B cell (primary cell): Measurements from ENCODE around the gene NSD1. TPM values are rescaled to one million over a fixed set of nuclear protein-coding genes. Genes with fewer than 3 reads are reported as not detected.

Experiments
- ATAC-seq: fragments of 200-7000 bp; cut with Tn5 transposase; one replicate; pipeline ENCODE4 v1.10.0; 2021; ENCODE audit warnings: low read depth, mild to moderate bottlenecking, moderate number of reproducible peaks, moderate library complexity
- CTCF ChIA-PET: fragments of 350-600 bp; sonication (Branson Sonifier 250); formaldehyde crosslinking; loops from one replicate; lab custom pipeline; 2021; ENCODE audit warnings: antibody characterized with exemption, inconsistent platforms; lab: Charles Lee
- POLR2A ChIA-PET: fragments of 350-600 bp; sonication (Branson Sonifier 250); formaldehyde crosslinking; loops from one replicate; lab custom pipeline; 2021; ENCODE audit warnings: antibody characterized with exemption; lab: Charles Lee
- DNase-seq: peaks from one replicate; pipeline ENCODE4 v3.0.0; 2013
- H2AFZ ChIP-seq: 2 replicates; pipeline ENCODE4 v1.6.1; 2012; ENCODE audit warnings: mild to moderate bottlenecking, low read depth, low read length; ENCODE audit not compliant: insufficient read depth, poor library complexity, severe bottlenecking
- H3K27ac ChIP-seq, 2 donors: 1 replicate in 1 of 2; 2 replicates in 1 of 2; pipeline ENCODE4 v1.5.1; 2012 to 2013; ENCODE audit warnings: low read length in 2 of 2, mild to moderate bottlenecking in 2 of 2, moderate library complexity in 1 of 2
- H3K27me3 ChIP-seq, 4 experiments: fragments of 200-600 bp in 1 of 4; sonication (generic) in 1 of 4; replicated peaks in 1 of 4; 1 replicate in 2 of 4; 2 replicates in 2 of 4; pipeline versions ENCODE4 v1.6.1 to v1.7.0; 2013 to 2016; ENCODE audit warnings: low read length in 3 of 4, mild to moderate bottlenecking in 2 of 4, mixed read lengths in 1 of 4, moderate library complexity in 1 of 4; ENCODE audit not compliant: insufficient read depth in 4 of 4, control insufficient read depth in 3 of 4; ENCODE audit errors: control extremely low read depth in 1 of 4
- H3K36me3 ChIP-seq, 2 experiments: replicated peaks in 1 of 2; 1 replicate in 1 of 2; 2 replicates in 1 of 2; pipeline versions ENCODE4 v1.6.1 to v1.7.1; 2013; ENCODE audit warnings: low read length in 1 of 2; ENCODE audit not compliant: insufficient read depth in 2 of 2, control insufficient read depth in 1 of 2; ENCODE audit errors: control extremely low read depth in 1 of 2, extremely low read depth in 1 of 2
- H3K4me1 ChIP-seq, 2 donors: fragments of 200-600 bp in 1 of 2; sonication (generic) in 1 of 2; 1 replicate in 1 of 2; 2 replicates in 1 of 2; pipeline versions ENCODE4 v1.5.1 to v1.6.1; 2013 to 2017; ENCODE audit warnings: low read length in 2 of 2; ENCODE audit not compliant: control insufficient read depth in 2 of 2, insufficient read depth in 2 of 2
- H3K4me2 ChIP-seq: replicated peaks from 2 replicates; pipeline ENCODE3; 2012; ENCODE audit warnings: mild to moderate bottlenecking, low read depth, low read length; ENCODE audit not compliant: poor library complexity, severe bottlenecking
- H3K4me3 ChIP-seq, 5 experiments: fragments of 200-600 bp in 1 of 5; sonication (generic) in 1 of 5; 1 replicate in 3 of 5; 2 replicates in 2 of 5; pipeline versions ENCODE4 v1.5.1 to v1.7.0; 2011 to 2016; ENCODE audit warnings: low read length in 4 of 5, mild to moderate bottlenecking in 4 of 5, low read depth in 2 of 5, control low read depth in 1 of 5, moderate library complexity in 1 of 5; ENCODE audit not compliant: insufficient read depth in 1 of 5; ENCODE audit errors: control extremely low read depth in 1 of 5, extremely low read depth in 1 of 5
- H3K79me2 ChIP-seq: fragments of 200-600 bp; sonication (generic); one replicate; pipeline ENCODE4 v1.6.0; 2016; ENCODE audit warnings: low read length; ENCODE audit not compliant: control insufficient read depth, insufficient read depth
- H3K9ac ChIP-seq: fragments of 200-600 bp; sonication (generic); 2 replicates; pipeline ENCODE4 v1.6.1; 2017; ENCODE audit warnings: mild to moderate bottlenecking, low read length, moderate library complexity
- H3K9me3 ChIP-seq, 3 donors: one replicate each; pipeline versions ENCODE4 v1.6.1 to v1.7.1; 2013; ENCODE audit warnings: low read length in 2 of 3; ENCODE audit not compliant: control insufficient read depth in 2 of 3, insufficient read depth in 1 of 3; ENCODE audit errors: control extremely low read depth in 1 of 3
- H4K20me1 ChIP-seq: 2 replicates; pipeline ENCODE4 v1.6.0; 2012; ENCODE audit warnings: mild to moderate bottlenecking, low read length; ENCODE audit not compliant: insufficient read depth, control insufficient read depth, poor library complexity, severe bottlenecking
- H3K27ac Mint-ChIP-seq: one replicate; pipeline ENCODE4 v1.8.0; 2021; ENCODE audit warnings: mixed read lengths
- H3K27me3 Mint-ChIP-seq: one replicate; pipeline ENCODE4 v1.8.0; 2021; ENCODE audit warnings: mixed read lengths
- H3K4me1 Mint-ChIP-seq: one replicate; pipeline ENCODE4 v1.8.0; 2021; ENCODE audit warnings: mixed read lengths
- H3K4me3 Mint-ChIP-seq: one replicate; pipeline ENCODE4 v1.8.0; 2021; ENCODE audit warnings: mixed read lengths
- H3K9me3 Mint-ChIP-seq: one replicate; pipeline ENCODE4 v1.8.0; 2022; ENCODE audit warnings: mixed read lengths; ENCODE audit not compliant: insufficient read depth
- CTCF ChIP-seq: fragments of 200-600 bp; IDR thresholded peaks from one replicate; pipeline ENCODE4 v1.8.0; 2022; ENCODE audit warnings: antibody characterized with exemption, mild to moderate bottlenecking
- EZH2 ChIP-seq: IDR thresholded peaks from 2 replicates; pipeline ENCODE4 v1.6.1; 2012; ENCODE audit warnings: borderline replicate concordance, low read depth, mild to moderate bottlenecking, moderate library complexity, low read length; ENCODE audit not compliant: insufficient read depth, poor library complexity, severe bottlenecking
- WGBS: methylation state at CpG from one replicate; pipeline ENCODE4 v1.1.5; 2013; ENCODE audit warnings: missing lambda C conversion rate; ENCODE audit not compliant: insufficient coverage; 5-methylcytosine and 5-hydroxymethylcytosine counted together
- intact Hi-C: fragments of 100-400 bp; cut with micrococcal nuclease; formaldehyde crosslinking; loops from one replicate; pipeline ENCODE4 v1.10.0; 2022
- polyA plus RNA-seq: library from polyadenylated mRNA; depleted of rRNA; stranded (reverse); fragments of >200 nt; gene quantifications from 2 replicates; pipeline ENCODE4 v1.2.3, GENCODE V29; 2012
- total RNA-seq, 2 donors: library from RNA; stranded (reverse); fragments of 120-200 nt in 1 of 2; gene quantifications; 1 replicate in 1 of 2; 2 replicates in 1 of 2; pipeline versions ENCODE4 v1.2.3 to v1.2.4, GENCODE V29; 2013 to 2022

The NSD1 gene
- total and polyA plus RNA-seq, 2 donors (not counting 1 experiment from before 2014, with no cell fraction given), result 10.8 to 145 TPM

GRCh38 chr5:177230660-177231059, 97.1 kb downstream of the NSD1 start:
- no peaks in the 10 kb centered on the region for H3K27me3 Mint-ChIP-seq
- Histone ChIP-seq H4K20me1 (peaks cover 59% of the 10 kb centered on the region), H3K9me3 (no peaks in the 10 kb centered on the region), H3K36me3 (peaks cover 8 to 28% of the 10 kb centered on the region in 2 experiments), H3K4me1 (no peaks in the 10 kb centered on the region), H3K79me2 (peaks cover 79% of the 10 kb centered on the region), H2AFZ (no peak overlapping the region), H3K27ac (no peak overlapping the region), H3K4me3 (no peak overlapping the region), H3K27me3 (no peaks in the 10 kb centered on the region), H3K9ac (no peak overlapping the region), H3K4me2 (no peak overlapping the region)
- no peak overlapping the region for H3K27ac Mint-ChIP-seq
- ChIA-PET POLR2A (no interaction called here), CTCF (interaction anchor here (1.7 kb wide), 1 partner anchor 118 kb away, joined by 7 read pairs; no protein-coding TSS in a partner anchor)
- no peak for DNase-seq
- intact Hi-C loops, result no loop called here
- ATAC-seq, result no peak
- no peak overlapping the region for H3K4me3 Mint-ChIP-seq
- H3K9me3 Mint-ChIP-seq, result no peaks in the 10 kb centered on the region
- H3K4me1 Mint-ChIP-seq, result peaks cover 8% of the 10 kb centered on the region
- WGBS, result 76% methylated on average over 6 of the region's 6 CpGs
- TF ChIP-seq CTCF (no peak), EZH2 (no peak)

GRCh38 chr5:177231479-177232250, 98.1 kb downstream of the NSD1 start:
- no peak overlapping the region for H3K4me3 Mint-ChIP-seq
- Histone ChIP-seq H2AFZ (no peak overlapping the region), H3K4me2 (no peak overlapping the region), H3K79me2 (peaks cover 69% of the 10 kb centered on the region), H3K9me3 (no peaks in the 10 kb centered on the region), H4K20me1 (peaks cover 50% of the 10 kb centered on the region), H3K9ac (no peak overlapping the region), H3K27me3 (no peaks in the 10 kb centered on the region), H3K4me1 (no peaks in the 10 kb centered on the region), H3K4me3 (no peak overlapping the region), H3K27ac (no peak overlapping the region), H3K36me3 (peaks cover 8 to 26% of the 10 kb centered on the region in 2 experiments)
- CTCF ChIA-PET, result interaction anchor here (1.7 kb wide), 1 partner anchor 119 kb away, joined by 7 read pairs; no protein-coding TSS in a partner anchor
- ATAC-seq, result no peak
- 95% methylated on average over 6 of the region's 11 CpGs for WGBS
- H3K27me3 Mint-ChIP-seq, result no peaks in the 10 kb centered on the region
- DNase-seq, result no peak
- H3K9me3 Mint-ChIP-seq, result no peaks in the 10 kb centered on the region
- H3K4me1 Mint-ChIP-seq, result peaks cover 8% of the 10 kb centered on the region
- POLR2A ChIA-PET, result no interaction called here
- no peak overlapping the region for H3K27ac Mint-ChIP-seq
- intact Hi-C loops, result no loop called here
- TF ChIP-seq EZH2 (no peak), CTCF (no peak)
